ENCODE results near the gene ACSS1. TPM values are rescaled to one million over a fixed set of nuclear protein-coding genes. Genes with fewer than 3 reads are reported as not detected.

ACSS1 gene
- polyA plus RNA-seq, 2 donors = 8.0 to 8.8 TPM

DNA sequence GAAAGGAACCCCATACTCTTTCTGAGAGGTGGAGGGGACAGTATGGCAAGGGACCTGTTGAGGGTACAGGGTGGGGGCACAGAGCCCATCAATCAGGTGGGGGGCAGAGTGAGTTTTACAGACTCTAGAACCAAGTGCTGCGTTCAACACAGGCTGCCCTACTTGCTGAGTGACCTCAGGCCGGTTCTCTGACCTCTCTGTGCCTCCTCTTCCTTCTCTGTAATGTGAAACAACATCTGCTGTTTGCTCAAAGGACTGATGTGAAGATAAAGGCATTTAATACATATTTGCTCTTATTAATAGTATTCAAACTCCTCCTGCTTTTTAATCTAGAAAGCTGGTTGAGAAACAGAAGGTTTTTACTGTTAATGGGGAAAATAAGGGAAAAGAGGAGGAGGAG is 39.5 kb downstream of the ACSS1 start:
- Histone ChIP-seq H3K27me3 (ENCODE audit: control insufficient read depth in 1 of 2, insufficient read depth in 2 of 2, low read length in 2 of 2) (no peaks in the 10 kb centered on the region), H3K4me3 (ENCODE audit: low read depth in 1 of 2, low read length in 2 of 2) (no peak overlapping the region), H3K27ac (ENCODE audit: low read depth in 2 of 2, low read length in 1 of 2) (no peak overlapping the region), H3K4me1 (ENCODE audit: control insufficient read depth in 2 of 2, insufficient read depth in 2 of 2, low read length in 1 of 2) (peaks cover 7 to 23% of the 10 kb centered on the region in 2 donors), H3K36me3 (ENCODE audit: control insufficient read depth in 2 of 2, insufficient read depth in 2 of 2, low read length in 1 of 2) (peaks cover 3 to 19% of the 10 kb centered on the region in 2 donors), H3K9me3 (ENCODE audit: control insufficient read depth in 2 of 2, insufficient read depth in 1 of 2, low read depth in 1 of 2, low read length in 1 of 2) (no peaks in the 10 kb centered on the region)
- WGBS, 2 donors = 54 to 87% methylated on average over 2 of the region's 2 CpGs

DNA sequence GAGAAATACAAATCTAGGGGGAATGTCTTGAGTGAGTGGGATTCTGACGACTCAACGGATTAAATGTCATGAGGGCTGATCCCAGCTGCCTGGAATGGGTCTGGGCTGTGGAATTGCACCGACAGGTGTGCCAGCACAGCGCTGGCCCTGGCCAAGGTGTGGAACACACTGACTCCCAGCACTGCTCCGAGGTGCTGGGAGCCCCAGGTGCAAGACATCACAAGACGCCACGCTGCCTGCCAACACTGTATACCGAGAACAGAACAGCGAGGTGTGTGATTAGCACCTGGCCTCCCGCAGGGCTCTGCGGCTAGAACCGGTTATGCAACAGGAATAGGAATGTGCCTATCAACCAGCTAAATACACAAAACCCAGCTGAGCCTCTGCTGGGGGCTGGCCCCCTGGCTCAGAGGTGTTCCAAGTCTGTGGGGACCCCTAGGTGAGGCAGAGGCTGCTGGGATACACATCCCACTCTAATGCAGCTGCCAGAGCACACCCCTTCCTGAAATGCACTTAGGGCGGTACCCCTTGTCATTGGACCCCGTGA is 40.6 kb downstream of the ACSS1 start:
- Histone ChIP-seq H3K4me1 (ENCODE audit: control insufficient read depth in 2 of 2, insufficient read depth in 2 of 2, low read length in 1 of 2) (peaks cover 7 to 17% of the 10 kb centered on the region in 2 donors), H3K36me3 (ENCODE audit: control insufficient read depth in 2 of 2, insufficient read depth in 2 of 2, low read length in 1 of 2) (peaks cover 6 to 26% of the 10 kb centered on the region in 2 donors)

DNA sequence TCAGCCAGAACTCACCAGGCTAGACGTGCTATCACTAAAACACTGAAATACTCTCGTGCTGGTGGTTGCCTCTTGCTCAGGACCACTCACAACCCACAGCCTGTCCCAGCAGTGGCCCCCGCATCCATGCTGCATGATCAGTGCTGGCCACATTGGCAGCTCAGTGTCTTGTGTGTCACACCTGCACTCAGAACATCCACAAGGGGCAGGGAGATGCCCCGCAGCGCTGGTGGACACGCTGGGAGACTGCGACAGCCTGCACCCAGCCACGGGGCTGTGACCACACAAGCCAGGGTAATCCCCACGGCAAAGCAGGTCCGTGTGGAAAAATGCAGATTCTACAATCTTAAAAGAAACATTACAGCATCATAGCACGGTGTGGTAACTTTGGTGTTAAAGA is 41.5 kb downstream of the ACSS1 start:
- WGBS, 2 donors = 80 to 83% methylated on average over 11 of the region's 11 CpGs
- no peaks in the 10 kb centered on the region for H3K27me3 ChIP-seq (ENCODE audit: control insufficient read depth in 1 of 2, insufficient read depth in 2 of 2, low read length in 2 of 2)
- no peak overlapping the region for H3K4me3 ChIP-seq (ENCODE audit: low read depth in 1 of 2, low read length in 2 of 2)
- no peak overlapping the region for H3K27ac ChIP-seq (ENCODE audit: low read depth in 2 of 2, low read length in 1 of 2)
- no peaks in the 10 kb centered on the region for H3K9me3 ChIP-seq (ENCODE audit: control insufficient read depth in 2 of 2, insufficient read depth in 1 of 2, low read depth in 1 of 2, low read length in 1 of 2)
- peaks cover 5 to 17% of the 10 kb centered on the region in 2 donors for H3K4me1 ChIP-seq (ENCODE audit: control insufficient read depth in 2 of 2, insufficient read depth in 2 of 2, low read length in 1 of 2)
- peaks cover 6 to 33% of the 10 kb centered on the region in 2 donors for H3K36me3 ChIP-seq (ENCODE audit: control insufficient read depth in 2 of 2, insufficient read depth in 2 of 2, low read length in 1 of 2)

More for the DNA sequence above, 40.6 kb downstream of the ACSS1 start:
- WGBS, 2 donors = 46 to 52% methylated on average over 14 of the region's 14 CpGs
- no peaks in the 10 kb centered on the region for H3K27me3 ChIP-seq (ENCODE audit: control insufficient read depth in 1 of 2, insufficient read depth in 2 of 2, low read length in 2 of 2)
- peak overlapping the region; percentile 57 to 77 for H3K27ac ChIP-seq (ENCODE audit: low read depth in 2 of 2, low read length in 1 of 2)
- no peaks in the 10 kb centered on the region for H3K9me3 ChIP-seq (ENCODE audit: control insufficient read depth in 2 of 2, insufficient read depth in 1 of 2, low read depth in 1 of 2, low read length in 1 of 2)
- H3K4me3 ChIP-seq (ENCODE audit: low read depth in 1 of 2, low read length in 2 of 2) = no peak overlapping the region

DNA sequence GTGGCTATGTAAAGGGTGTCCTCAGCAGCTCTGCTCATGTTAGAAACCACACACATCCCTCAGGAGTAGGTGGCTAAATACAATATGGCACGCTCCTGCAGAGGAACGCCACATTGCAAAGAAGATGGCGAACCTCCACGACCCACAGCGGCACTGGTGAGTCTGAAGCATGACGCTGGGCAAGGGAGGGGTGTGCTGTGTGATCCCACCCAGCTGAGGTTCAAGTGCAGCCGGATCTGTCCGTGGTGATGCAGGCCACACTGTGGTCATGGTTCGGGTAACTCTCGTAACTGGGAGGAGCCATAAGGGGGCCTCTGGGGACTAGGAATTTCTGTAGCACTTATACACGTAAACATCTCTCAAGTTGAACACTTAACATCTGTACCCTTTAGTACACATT is 42.0 kb downstream of the ACSS1 start:
- Histone ChIP-seq H3K27ac (ENCODE audit: low read depth in 2 of 2, low read length in 1 of 2) (no peak overlapping the region), H3K27me3 (ENCODE audit: control insufficient read depth in 1 of 2, insufficient read depth in 2 of 2, low read length in 2 of 2) (no peaks in the 10 kb centered on the region), H3K4me1 (ENCODE audit: control insufficient read depth in 2 of 2, insufficient read depth in 2 of 2, low read length in 1 of 2) (peaks cover under 1 to 14% of the 10 kb centered on the region in 2 donors), H3K9me3 (ENCODE audit: control insufficient read depth in 2 of 2, insufficient read depth in 1 of 2, low read depth in 1 of 2, low read length in 1 of 2) (no peaks in the 10 kb centered on the region), H3K36me3 (ENCODE audit: control insufficient read depth in 2 of 2, insufficient read depth in 2 of 2, low read length in 1 of 2) (peaks cover 6 to 34% of the 10 kb centered on the region in 2 donors), H3K4me3 (ENCODE audit: low read depth in 1 of 2, low read length in 2 of 2) (no peak overlapping the region)
- WGBS, 2 donors = 81 to 92% methylated on average over 11 of the region's 11 CpGs

DNA sequence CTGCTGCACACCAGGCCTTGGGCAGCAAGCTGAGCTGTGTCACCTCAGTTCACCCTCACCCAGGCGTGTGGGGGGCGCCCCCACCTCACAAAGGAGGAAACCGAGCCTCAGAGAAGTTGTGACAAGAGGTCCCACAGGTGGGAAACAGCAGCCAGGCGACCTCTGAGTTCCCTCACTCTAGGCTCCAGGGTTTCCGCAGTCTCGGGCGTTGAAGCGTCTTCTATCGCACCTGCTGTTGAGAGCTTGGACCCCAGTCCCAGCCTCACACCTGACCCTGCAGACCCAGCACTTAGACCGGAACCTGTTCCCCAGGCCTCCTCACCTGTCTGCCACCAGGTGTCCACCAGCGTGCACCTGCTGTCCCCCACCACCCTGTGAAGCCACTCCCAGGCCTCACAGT is 43.1 kb downstream of the ACSS1 start:
- H3K27me3 ChIP-seq (ENCODE audit: control insufficient read depth in 1 of 2, insufficient read depth in 2 of 2, low read length in 2 of 2) = no peaks in the 10 kb centered on the region
- H3K9me3 ChIP-seq (ENCODE audit: control insufficient read depth in 2 of 2, insufficient read depth in 1 of 2, low read depth in 1 of 2, low read length in 1 of 2) = no peaks in the 10 kb centered on the region
- H3K36me3 ChIP-seq (ENCODE audit: control insufficient read depth in 2 of 2, insufficient read depth in 2 of 2, low read length in 1 of 2) = peaks cover 6 to 34% of the 10 kb centered on the region in 2 donors
- no peak overlapping the region for H3K4me3 ChIP-seq (ENCODE audit: low read depth in 1 of 2, low read length in 2 of 2)
- H3K27ac ChIP-seq (ENCODE audit: low read depth in 2 of 2, low read length in 1 of 2) = no peak overlapping the region
- WGBS, 2 donors = 94 to 96% methylated on average over 11 of the region's 11 CpGs
- H3K4me1 ChIP-seq (ENCODE audit: control insufficient read depth in 2 of 2, insufficient read depth in 2 of 2, low read length in 1 of 2) = peaks cover 0 to 14% of the 10 kb centered on the region in 2 donors

DNA sequence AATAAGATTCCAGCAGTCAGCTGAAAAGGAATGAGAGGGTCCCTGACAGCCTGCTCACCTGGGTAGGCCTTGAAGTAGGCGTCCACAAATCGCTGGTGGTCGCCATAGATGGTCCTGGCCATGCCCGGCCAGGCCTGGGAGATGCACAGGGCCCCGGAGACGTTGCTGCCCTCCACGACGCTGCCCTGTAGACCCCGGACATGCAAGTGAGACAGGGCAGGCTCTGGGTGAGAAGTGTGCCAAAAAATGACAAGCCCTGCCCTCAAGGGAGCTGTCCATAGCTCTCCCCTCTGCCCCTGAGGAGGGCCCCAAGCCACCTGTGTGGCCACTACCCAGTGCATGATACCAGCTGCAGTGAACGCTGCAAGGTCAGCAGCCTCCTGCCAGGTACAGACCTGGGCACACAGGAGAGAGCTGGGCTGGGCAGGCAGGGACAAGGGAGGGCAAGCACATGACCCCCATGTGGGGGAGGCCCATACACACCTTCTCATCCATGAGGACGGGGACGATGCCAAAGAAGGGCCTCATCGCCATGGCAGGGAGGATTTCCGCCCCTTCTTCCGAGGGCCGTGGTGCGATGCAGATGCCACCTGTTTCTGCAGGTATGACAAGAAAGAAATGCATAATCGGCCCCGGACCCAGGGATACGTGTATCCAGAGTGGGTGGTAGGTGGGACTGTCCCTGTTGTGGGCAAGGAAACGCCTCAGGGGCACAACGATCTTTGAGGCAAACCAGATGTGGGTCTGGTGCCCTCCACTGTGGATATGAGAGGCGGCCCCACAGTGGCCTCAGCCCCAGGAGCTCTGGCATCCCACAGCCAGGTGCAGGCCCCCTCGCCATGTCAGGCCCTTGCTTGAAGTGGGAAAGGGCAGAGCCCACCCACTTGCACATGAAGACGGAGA is 44.2 kb downstream of the ACSS1 start:
- H3K36me3 ChIP-seq (ENCODE audit: control insufficient read depth in 2 of 2, insufficient read depth in 2 of 2, low read length in 1 of 2) = peaks cover 6 to 34% of the 10 kb centered on the region in 2 donors
- 93% methylated on average over 25 of the region's 25 CpGs for WGBS, 2 donors
- H3K4me1 ChIP-seq (ENCODE audit: control insufficient read depth in 2 of 2, insufficient read depth in 2 of 2, low read length in 1 of 2) = peaks cover 0 to 10% of the 10 kb centered on the region in 2 donors
- H3K27me3 ChIP-seq (ENCODE audit: control insufficient read depth in 1 of 2, insufficient read depth in 2 of 2, low read length in 2 of 2) = no peaks in the 10 kb centered on the region
- no peak overlapping the region for H3K27ac ChIP-seq (ENCODE audit: low read depth in 2 of 2, low read length in 1 of 2)
- no peaks in the 10 kb centered on the region for H3K9me3 ChIP-seq (ENCODE audit: control insufficient read depth in 2 of 2, insufficient read depth in 1 of 2, low read depth in 1 of 2, low read length in 1 of 2)
- no peak overlapping the region for H3K4me3 ChIP-seq (ENCODE audit: low read depth in 1 of 2, low read length in 2 of 2)

DNA sequence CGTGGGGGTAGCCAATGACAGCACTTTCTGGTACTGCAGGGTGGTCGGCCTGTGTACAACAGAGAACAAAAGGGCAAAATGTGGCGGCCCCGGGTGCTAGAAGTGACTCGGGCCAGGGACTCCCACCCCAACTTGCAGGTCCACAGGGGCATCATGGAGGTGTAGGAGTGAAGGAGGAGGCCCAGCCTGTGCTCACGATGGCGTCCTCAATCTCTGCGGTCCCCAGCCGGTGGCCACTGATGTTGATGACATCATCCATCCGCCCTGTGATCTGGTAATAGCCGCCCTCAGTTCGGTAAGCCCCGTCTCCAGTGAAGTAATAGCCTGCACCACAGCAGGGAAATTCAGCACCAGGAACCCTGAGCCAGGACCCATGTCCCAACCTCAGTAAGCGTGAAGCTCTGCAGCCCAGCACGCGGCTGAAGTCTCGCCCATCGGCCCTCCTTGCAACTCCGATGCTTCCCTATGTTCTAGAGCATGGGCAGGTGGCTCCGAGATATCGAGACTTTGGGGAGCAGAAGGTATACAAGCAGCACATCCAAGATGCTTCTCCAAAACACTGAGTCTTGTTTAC is 45.2 kb downstream of the ACSS1 start:
- no peaks in the 10 kb centered on the region for H3K27me3 ChIP-seq (ENCODE audit: control insufficient read depth in 1 of 2, insufficient read depth in 2 of 2, low read length in 2 of 2)
- H3K27ac ChIP-seq (ENCODE audit: low read depth in 2 of 2, low read length in 1 of 2) = no peak overlapping the region
- WGBS, 2 donors = 93 to 96% methylated on average over 21 of the region's 21 CpGs
- H3K9me3 ChIP-seq (ENCODE audit: control insufficient read depth in 2 of 2, insufficient read depth in 1 of 2, low read depth in 1 of 2, low read length in 1 of 2) = no peaks in the 10 kb centered on the region
- peaks cover 6 to 36% of the 10 kb centered on the region in 2 donors for H3K36me3 ChIP-seq (ENCODE audit: control insufficient read depth in 2 of 2, insufficient read depth in 2 of 2, low read length in 1 of 2)
- peaks cover 2 to 8% of the 10 kb centered on the region in 2 donors for H3K4me1 ChIP-seq (ENCODE audit: control insufficient read depth in 2 of 2, insufficient read depth in 2 of 2, low read length in 1 of 2)
- H3K4me3 ChIP-seq (ENCODE audit: low read depth in 1 of 2, low read length in 2 of 2) = no peak overlapping the region

DNA sequence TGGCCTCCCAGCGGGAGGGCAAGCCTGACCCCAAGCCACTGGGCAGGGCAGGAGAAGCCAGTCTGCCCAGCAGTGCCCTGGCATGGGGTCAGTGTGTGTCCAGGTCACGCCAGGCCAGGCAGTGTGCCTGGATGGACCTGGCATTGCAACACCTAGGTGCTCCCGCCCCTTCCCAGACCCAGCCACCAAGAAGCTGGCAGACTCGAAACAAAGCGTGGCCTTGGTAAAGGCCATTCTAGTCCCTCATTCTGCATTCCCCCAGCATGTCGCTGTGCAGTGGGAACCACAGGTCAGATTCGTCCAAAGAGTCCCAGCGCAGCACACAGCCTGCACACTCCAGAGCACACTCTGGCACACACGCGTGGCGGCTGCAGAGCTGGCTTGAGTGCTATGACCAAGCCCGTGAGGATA is 46.1 kb downstream of the ACSS1 start:
- peaks cover 6 to 41% of the 10 kb centered on the region in 2 donors for H3K36me3 ChIP-seq (ENCODE audit: control insufficient read depth in 2 of 2, insufficient read depth in 2 of 2, low read length in 1 of 2)
- 91 to 95% methylated on average over 12 of the region's 12 CpGs for WGBS, 2 donors

DNA sequence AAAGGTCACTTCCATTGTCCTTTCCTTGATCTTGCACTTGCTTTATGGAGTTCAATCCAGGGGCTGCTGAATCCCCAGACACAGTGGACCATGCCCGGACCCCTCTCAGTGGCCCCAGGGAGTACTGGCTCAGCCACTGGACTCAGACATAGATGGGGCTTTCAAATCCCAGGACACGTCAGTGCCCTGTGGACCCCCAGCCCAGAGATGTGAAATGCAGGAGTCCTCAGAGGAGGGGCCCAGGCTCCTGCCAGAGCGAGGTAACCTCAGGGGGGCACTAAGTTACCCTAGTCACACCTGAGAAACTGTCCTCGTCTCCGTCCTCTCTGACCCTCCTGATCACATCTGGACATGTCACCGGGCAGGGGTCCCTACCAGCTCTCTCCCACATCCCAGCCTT is 46.7 kb downstream of the ACSS1 start:
- peaks cover 0 to 2% of the 10 kb centered on the region in 2 donors for H3K4me1 ChIP-seq (ENCODE audit: control insufficient read depth in 2 of 2, insufficient read depth in 2 of 2, low read length in 1 of 2)
- H3K27me3 ChIP-seq (ENCODE audit: control insufficient read depth in 1 of 2, insufficient read depth in 2 of 2, low read length in 2 of 2) = no peaks in the 10 kb centered on the region
- peaks cover 6 to 44% of the 10 kb centered on the region in 2 donors for H3K36me3 ChIP-seq (ENCODE audit: control insufficient read depth in 2 of 2, insufficient read depth in 2 of 2, low read length in 1 of 2)
- WGBS, 2 donors = 95% methylated on average over 6 of the region's 6 CpGs
- H3K27ac ChIP-seq (ENCODE audit: low read depth in 2 of 2, low read length in 1 of 2) = no peak overlapping the region
- H3K9me3 ChIP-seq (ENCODE audit: control insufficient read depth in 2 of 2, insufficient read depth in 1 of 2, low read depth in 1 of 2, low read length in 1 of 2) = no peaks in the 10 kb centered on the region
- H3K4me3 ChIP-seq (ENCODE audit: low read depth in 1 of 2, low read length in 2 of 2) = no peak overlapping the region

More for the DNA sequence above, 46.1 kb downstream of the ACSS1 start:
- Histone ChIP-seq H3K27ac (ENCODE audit: low read depth in 2 of 2, low read length in 1 of 2) (no peak overlapping the region), H3K9me3 (ENCODE audit: control insufficient read depth in 2 of 2, insufficient read depth in 1 of 2, low read depth in 1 of 2, low read length in 1 of 2) (no peaks in the 10 kb centered on the region), H3K4me1 (ENCODE audit: control insufficient read depth in 2 of 2, insufficient read depth in 2 of 2, low read length in 1 of 2) (peaks cover 2 to 5% of the 10 kb centered on the region in 2 donors), H3K27me3 (ENCODE audit: control insufficient read depth in 1 of 2, insufficient read depth in 2 of 2, low read length in 2 of 2) (no peaks in the 10 kb centered on the region), H3K4me3 (ENCODE audit: low read depth in 1 of 2, low read length in 2 of 2) (no peak overlapping the region)

All from esophagus (tissue), 2 donors.